GM19463 (cell line): ENCODE measurements around the gene PIH1D2.
A peak's percentile ranks its signal among the peaks of the same experiment; 100 is the strongest.
"Not testable (repeated sequence)": the region's sequence is repeated elsewhere in the genome, so short reads cannot be mapped to it uniquely, and the experiment has no call there.

ENCODE experiments used
- ATAC-seq: cut with Tn5 transposase; IDR thresholded peaks from one replicate; pipeline ENCODE4 v1.9.1; 2021; ENCODE audit warnings: mild to moderate bottlenecking, moderate library complexity; ENCODE audit not compliant: unreplicated experiment

Gene PIH1D2

DNA sequence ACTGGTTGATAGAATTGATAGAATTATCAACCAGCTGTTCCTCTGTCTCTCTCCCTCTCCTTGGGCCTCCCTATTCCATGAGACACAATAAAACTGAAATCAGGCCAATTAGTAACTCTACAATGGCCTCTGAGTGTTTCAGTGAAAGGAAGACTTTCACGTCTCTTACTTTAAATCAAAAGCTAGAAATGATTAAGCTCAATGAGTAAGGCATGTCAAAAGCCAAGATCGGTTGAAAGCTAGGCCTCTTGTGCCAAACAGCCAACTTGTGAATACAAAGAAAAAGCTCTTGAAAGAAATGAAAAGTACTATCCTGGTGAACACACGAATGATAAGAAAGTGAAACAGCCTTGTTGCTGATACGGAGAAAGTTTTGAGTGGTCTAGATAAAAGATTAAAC is 16.6 kb downstream of the PIH1D2 start:
- no peak for ATAC-seq

GRCh38 chr11:112051768-112052167 is 22.0 kb downstream of the PIH1D2 start:
- no peak for ATAC-seq

GRCh38 chr11:112050721-112051120 is 23.1 kb downstream of the PIH1D2 start:
- ATAC-seq, result peak; percentile 83

GRCh38 chr11:112049777-112050176 is 24.0 kb downstream of the PIH1D2 start:
- ATAC-seq, result no peak

DNA sequence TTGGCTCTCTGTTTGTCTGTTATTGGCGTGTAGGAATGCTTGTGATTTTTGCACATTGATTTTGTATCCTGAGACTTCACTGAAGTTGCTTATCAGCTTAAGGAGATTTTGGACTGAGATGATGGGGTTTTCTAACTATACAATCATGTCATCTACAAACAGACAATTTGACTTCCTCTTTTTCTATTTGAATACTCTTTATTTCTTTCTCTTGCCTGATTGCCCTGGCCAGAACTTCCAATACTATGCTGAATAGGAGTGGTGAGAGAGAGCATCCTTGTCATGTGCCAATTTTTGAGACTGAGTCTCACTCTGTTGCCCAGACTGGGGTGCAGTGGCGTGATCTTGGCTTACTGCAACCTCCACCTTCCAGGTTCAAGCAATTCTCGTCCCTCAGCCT is 25.6 kb downstream of the PIH1D2 start:
- ATAC-seq, result not testable (repeated sequence)

GRCh38 chr11:112046647-112047046 is 27.2 kb downstream of the PIH1D2 start:
- not testable (repeated sequence) for ATAC-seq

GRCh38 chr11:112044961-112045360 is 28.9 kb downstream of the PIH1D2 start:
- no peak for ATAC-seq

DNA sequence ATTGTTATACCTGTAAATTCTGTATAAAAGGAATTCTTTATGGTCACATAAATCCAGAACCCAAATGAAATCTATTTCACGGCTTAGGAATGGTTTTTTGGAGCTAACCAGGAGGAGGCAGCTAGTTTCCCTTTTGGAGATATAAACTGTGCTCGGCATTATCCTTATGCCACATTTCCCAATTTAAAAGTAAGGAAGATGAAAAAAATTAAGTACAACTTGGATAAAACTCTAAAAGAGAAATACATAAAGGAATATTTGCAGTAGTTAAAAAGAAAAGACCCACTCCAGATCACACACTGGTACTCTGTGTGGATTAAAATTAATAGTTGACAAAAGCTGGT is 30.9 kb downstream of the PIH1D2 start:
- no peak for ATAC-seq

DNA sequence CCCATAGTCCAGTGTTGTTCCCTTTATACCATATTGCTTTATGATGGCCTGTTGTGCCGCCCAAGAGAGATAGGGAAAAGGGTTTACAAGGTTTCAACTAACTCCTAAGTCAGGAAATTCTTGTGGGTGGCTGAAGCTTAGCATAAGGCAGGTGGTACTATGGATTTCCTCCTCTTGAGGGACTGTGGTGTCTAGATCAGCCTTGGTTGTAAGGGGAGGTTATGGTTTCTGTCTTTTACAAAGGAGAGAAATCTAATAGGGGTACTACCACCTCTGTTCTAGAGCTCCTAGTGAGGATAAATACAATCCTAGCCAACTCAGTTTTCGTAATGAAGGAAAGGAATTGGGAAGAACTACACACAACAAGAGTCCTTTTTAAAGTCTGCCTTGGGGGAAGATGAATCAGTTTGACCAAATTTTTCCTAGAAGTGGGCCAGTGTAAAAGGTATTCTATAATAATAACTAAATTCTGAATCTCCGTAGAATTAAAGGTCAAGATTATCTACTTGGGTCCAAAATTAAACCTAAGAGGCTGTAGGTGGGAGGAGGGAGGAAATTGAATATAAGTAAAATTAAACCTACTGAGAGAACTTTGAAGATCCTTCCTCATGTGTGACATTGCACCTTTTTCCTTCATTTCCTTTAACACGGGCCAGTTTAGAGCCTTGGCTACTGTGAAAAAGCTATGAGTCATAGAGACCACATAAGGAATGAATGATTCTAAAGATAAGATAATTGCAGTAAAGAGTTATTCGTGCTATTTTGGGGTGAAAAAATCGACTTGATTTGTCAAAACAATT is 31.5 kb downstream of the PIH1D2 start:
- ATAC-seq, result no peak

DNA sequence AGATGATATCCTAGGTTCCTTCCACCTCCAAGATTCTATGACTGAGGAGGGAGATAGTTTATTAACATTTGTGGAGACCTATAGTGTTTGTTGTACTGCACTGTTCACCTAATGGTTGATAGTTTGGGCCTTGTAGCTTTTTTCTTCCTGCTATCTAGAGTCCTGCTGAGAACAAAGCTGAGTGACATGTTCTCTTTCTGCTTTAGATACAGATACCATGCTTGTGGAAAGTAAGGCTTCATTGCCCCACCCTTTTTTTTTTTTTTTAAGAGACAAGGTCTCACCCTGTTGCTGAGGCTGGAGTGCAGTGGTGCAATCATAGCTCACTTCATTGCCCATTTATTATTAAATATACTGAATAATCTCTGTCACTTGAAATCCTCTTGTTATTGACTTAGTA is 36.3 kb downstream of the PIH1D2 start:
- ATAC-seq, result no peak

- no peak for ATAC-seq
These were observed 39.9 kb downstream of the PIH1D2 start for GRCh38 chr11:112033902-112034301.

DNA sequence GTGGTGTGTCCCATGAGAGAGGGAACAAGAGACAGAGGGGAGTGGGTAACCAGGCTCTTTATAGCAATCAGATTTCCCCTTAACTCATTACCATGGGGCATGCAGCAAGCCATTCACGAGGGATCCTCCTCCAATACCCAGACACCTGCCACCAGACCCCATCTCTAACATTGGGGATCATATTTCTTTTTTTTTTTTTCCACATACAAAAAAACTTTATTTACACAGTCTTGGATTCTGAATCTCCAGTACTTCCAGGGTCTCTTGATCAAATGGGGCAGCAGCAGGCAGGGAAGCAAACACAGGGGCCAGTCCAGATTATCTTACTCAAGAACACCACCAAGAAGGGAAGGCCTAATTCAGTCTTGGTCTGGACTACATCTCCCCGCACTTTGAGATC is 44.4 kb downstream of the PIH1D2 start:
- ATAC-seq, result no peak

GRCh38 chr11:112026784-112027410 is 46.9 kb downstream of the PIH1D2 start:
- ATAC-seq, result not testable (repeated sequence)

DNA sequence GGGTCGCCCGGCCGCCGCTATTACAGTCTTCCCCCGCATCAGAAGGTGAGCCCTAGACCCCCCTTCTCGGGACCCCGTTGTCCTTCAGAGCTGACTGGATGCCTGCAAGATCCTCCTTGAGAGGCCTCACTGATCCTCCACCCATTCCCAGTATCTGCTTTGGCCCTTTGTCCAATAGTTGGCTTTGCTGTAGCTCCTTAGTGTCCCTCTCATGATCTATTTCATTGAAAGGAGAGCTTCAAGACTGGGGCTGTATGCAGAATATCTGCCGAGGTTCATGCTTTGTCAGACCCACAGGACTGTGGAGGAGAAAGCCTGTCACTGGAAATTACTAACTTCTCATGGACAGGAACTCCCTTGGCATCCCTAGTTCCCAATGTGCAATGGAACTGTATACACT is 48.1 kb downstream of the PIH1D2 start:
- ATAC-seq, result no peak

- peak; percentile 69 for ATAC-seq
These were observed 48.8 kb downstream of the PIH1D2 start, which contains the start of gene DLAT for GRCh38 chr11:112024773-112025678. Gene DLAT, plus strand, starts transcription at chr11:112025408. Its CDS starts 65 bp downstream, at chr11:112025473.

- ATAC-seq, result peak; percentile 34
These were observed 49.5 kb downstream of the PIH1D2 start for GRCh38 chr11:112024178-112024772.

- no peak for ATAC-seq
These were observed 50.7 kb downstream of the PIH1D2 start for GRCh38 chr11:112023104-112023503.

- ATAC-seq, result no peak
These were observed 54.8 kb downstream of the PIH1D2 start for GRCh38 chr11:112019066-112019465.
